ENCODE measurements around the gene DCDC2C.

The DCDC2C gene

DNA sequence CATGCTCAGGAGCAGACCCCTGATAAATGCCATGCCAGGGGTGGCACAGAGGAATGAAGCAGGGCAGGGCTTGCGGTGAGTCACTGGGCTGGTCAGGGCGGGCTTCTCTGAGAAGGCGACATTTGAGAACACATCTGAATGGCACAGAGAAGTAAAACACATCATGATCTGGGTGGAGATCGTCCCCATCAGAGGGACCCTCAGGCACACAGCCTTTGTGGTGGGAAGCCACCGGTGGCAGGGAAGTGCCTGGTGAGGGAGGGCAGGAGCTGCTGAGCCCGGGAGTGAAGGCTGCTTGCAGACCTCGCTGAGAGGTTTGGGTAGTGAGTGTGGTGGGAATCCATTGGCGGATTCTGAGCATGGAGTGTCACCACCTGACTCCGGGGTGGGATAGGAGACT lies 44.5 kb downstream of the DCDC2C start:
- DNase-seq = no peak

DNA sequence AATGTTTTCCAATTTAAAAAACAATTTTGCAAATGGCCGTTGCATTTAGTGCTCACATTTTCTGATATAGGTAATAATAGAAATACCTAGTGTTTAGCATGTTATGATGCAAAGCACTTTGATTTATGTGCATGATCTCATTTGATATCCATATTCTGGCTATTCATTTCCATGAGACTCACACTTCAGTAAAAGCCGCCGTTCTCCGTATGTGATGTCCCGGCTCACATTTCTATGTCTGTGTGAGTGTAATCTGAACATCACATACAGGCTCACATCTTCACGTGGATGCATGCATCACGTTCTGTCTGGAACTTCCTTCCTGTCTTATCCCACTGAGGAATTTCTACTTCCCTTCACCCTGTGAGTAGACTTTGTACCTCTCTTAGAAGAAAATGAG lies 45.8 kb downstream of the DCDC2C start:
- no peak for DNase-seq

DNA sequence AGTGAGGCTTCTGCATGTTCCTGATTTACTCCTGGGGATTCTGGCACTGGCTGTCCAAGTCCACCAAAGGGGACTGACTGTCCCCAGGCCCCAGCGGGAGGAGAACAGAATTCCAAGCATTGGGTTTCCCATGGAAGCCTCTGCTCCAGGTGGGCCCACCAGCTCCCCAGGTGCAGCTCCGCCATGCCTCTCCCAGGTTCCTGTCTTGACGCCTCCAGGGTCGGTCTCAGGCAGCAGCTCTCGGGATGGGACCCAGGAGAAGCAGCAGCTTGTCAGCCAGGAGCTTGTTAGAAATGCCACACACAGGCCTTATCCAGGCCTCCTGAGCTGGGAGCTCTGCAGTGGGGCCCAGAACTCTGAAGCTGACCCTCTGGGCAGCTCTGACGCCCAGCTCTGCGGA lies 47.9 kb downstream of the DCDC2C start:
- DNase-seq = no peak

DNA sequence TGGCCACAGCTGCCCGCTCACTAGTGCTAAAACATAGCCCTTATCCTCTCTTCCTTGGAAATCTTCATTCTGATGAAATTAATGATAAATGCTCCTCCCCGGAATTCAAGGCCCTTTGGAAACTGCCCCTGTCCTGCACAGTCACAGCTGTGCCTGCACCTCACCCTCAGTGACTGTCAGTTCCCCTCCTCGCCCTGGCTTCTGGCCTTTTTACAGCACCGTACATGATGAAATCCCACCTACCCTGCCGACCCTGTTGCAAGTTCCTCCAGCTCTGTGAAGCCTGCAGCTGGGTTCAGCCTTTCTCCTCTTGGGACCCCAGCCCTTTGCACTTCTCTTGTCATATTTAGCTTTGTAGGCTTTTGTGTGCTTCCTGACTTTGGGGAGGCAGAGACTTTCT lies 48.4 kb downstream of the DCDC2C start:
- no peak for DNase-seq

DNA sequence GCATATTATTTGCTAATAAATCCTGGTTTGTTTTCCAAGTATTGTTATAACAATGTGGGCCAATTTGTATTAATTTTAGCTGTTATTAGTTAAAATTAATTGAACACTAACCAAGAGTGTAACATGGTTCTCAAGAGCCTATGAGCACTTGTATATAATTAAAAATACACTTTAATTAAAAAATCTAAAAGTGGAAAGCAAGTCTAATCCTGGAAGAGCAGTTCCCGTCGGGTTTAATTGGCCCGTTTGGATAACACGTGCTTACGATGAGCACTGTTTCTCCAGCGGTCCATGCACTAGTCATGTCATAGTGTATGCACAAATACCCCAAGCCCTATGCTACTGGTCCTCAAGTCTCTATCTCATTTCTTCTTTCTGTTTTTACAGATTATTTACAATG lies 49.0 kb downstream of the DCDC2C start:
- DNase-seq = no peak

DNA sequence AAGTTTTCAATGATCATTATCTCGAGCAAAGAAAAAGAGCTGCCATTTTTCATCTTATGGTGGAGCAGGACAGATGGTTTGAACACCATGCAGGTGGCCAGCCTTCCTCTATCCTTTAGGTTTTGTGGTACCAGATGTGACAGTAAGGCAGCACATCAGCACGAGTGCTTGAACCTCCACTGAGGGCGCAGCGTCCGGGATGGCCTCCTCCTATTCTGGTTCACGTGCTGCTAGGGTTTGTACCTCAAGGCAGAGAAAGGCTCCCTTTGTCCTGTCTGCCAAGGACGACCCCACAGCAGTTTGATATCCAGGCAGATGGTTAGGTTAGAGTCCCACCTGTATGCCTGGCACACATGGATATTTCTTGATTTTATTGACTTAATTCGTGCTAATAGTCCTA lies 50.2 kb downstream of the DCDC2C start:
- DNase-seq = no peak

DNA sequence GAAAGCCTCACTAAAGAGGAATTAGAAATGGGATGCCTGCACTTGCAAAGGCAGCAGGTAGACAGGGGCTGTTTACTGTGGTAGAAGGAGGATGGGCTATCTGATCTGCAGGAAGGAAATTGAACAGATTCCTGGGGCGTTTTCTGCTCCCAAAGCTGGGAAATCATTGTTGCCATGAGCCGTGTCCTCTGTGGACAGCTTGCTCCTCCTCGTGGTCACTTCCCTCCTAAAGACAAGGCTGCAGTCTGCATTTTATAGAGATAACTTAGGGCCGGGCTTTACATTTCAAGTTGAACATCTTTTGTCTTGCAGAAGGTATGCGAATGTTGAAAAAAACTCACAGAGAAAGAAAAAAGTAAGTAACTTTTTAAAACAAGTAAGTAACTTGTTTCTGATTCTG lies 50.9 kb downstream of the DCDC2C start:
- no peak for DNase-seq

DNA sequence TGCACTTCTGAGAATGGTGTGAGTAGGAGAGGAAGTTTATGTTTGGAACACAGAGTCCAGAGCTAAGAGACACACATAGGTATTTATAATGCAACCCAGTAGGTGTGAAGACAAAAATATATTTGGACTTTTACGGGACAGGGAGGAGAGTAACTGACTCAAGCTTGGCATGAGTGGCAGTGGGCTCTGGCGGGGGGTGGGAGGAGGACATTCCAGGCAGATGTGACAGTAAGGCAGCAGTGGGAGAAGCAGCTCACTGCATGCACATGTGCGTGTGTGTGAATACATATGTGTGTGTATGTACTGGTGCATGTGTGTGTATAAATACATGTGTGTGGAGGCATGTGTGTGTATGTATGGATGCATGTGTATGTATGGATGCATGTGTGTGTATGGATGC lies 51.4 kb downstream of the DCDC2C start:
- DNase-seq = no peak

DNA sequence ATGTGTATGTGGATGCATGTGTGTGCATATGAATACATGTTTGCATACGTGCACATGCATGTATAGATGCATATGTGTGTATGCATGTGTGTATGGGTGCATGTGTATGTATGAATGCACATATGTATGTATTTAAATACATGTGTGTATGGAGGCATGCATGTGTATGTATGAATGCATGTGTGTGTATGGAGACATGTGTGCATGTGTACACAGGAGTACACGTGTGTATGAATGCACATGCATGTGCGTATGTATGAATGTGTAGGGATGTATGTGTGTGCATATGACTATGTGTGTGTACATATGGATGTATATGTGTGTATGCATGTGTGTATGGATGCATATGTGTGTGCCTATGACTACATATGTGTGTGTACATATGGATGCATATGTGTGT lies 51.9 kb downstream of the DCDC2C start:
- no peak for DNase-seq

DNA sequence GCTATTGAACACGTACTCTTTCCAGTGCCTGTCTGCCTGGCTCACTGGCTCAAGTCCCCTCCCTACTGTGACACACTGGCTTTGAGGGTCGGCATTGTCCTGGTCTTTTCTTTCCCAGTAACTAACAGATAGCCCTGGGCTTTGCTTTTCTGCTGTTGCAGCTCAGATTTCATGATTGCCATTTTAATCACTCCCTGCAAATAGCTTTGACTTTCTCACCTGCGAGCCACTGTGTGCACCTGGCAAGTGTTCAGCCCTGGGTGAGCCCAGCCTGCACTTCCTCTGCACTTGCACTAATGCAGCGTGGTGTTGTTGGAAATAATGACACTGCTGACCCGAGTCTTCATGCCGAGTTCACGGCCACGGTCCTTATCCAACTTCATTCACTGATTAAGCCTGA lies 52.9 kb downstream of the DCDC2C start:
- DNase-seq = no peak

DNA sequence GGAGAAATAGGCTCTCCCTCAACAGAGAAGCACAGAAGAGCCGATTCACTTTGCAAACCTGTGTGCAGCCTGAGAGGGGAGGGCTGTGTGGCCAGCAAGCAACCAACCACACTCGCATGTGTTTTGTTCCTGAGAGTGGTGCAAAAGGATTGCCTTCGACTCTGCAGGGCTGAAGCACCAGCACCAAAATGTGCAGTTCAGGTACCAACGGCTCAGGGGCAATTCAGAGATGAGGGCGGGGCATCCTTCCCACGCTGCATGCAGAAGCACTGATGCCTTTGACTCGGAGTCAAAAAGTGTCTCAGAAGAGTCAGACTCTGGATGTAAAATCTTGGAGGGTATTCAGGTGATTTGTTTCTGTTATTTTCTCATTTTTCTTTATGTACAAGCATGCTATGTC lies 55.5 kb downstream of the DCDC2C start:
- DNase-seq = no peak

DNA sequence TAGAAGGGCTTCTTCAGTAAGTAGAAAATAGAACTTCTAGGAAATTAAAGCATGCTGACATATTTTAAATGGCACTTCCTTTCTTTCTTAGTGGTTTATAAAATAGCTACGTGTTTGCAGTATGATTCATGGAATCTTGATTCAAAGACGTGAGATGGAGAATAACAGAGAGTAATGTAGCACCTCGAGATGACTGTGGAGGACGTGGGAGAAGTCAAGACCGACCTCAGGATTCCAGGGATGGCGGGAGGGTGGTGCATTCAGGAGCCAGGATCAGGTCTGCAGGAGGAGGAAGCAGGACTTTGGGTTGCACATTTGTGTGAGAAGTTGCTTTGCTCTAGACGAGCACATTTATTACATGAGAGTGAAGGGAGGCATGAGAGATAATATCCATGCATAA lies 56.0 kb downstream of the DCDC2C start:
- DNase-seq = no peak

DNA sequence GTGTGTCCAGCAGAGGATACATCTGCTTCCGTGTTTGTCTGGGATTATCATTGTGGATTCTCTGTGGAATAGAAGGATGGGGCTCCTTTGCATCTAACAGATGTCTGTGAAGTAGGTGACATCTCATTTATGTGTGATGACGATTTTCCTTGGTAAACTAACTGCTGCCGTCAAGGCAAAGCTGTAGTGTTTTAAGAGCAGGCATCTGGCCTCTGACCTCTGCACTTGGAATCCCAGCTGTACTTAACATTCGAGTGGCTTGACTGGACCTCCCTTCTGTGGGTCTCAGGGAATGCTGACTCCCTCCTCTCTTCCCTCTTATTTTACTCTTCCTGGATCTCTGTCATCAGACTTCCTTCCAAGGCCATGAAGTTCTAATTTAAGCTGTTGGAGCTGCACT lies 56.4 kb downstream of the DCDC2C start:
- DNase-seq = no peak

DNA sequence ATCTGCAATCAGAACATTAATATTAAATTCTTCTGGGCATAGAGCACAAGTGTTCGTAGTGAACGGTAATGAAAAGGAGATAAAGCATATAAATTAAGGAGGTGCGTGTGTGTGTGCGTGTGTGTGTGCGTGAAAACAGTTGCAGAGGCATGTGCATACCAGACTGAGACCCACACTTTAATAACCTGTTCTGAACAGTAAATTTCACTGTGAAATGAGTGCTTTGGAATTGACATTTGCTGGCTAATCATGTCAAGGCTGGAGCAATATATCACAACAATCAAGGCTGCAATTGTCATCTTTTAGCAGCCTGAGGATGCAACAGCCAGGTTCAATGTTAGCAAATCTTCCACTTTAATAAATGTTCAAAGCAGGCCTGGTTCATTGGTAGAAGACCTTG lies 57.9 kb downstream of the DCDC2C start:
- DNase-seq = no peak

DNA sequence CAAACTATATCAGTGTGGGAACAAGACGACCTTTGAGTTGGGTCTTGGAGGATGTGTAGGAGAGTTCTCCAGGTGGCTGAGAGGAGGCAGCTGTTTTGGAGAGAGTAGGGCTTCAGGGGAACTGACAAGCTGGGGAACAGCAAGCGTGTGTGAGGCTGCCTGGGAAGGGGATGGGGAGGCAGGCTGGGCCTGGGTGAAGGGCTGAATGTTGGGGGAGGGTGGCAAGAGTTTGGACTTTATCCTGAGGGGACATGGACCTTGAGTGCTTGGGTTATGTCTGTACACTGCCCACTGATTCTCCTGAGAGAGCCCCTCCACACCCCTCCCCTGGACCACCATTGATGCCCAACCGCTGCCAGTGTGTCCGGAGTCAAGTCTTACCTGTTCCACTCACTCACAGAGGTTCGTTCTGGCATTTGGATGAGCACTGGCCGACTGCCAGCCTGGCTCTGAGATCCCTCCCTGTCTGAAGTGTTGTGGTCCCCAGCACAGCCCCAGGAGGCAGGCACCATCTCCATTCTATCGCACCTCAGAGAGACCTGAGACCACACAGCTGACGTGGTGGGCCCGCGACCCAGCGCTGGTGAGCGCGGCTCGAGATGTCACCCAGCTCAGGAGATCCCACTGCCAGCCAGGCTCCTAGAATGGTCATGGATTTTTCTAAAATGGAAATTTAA lies 59.5 kb downstream of the DCDC2C start:
- no peak for DNase-seq

DNA sequence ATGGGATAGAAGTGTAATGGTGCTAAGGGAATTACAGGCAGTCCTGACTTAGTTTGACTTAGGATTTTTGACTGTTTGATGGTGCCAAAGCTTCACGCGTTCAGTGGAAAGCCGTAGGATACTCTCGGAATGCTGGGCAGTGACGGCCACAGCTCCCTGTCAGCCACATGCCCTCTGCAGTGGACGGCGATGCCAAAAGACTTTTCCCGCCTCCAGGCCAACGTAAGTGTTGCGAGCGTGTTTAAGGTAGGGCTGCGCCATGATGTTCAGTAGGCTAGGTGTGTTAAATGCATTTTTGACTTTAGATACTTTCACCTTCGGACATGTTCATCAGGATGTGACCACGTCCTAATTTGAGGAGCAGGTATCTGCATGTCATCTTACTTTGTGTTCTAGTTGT lies 63.4 kb downstream of the DCDC2C start:
- no peak for DNase-seq

DNA sequence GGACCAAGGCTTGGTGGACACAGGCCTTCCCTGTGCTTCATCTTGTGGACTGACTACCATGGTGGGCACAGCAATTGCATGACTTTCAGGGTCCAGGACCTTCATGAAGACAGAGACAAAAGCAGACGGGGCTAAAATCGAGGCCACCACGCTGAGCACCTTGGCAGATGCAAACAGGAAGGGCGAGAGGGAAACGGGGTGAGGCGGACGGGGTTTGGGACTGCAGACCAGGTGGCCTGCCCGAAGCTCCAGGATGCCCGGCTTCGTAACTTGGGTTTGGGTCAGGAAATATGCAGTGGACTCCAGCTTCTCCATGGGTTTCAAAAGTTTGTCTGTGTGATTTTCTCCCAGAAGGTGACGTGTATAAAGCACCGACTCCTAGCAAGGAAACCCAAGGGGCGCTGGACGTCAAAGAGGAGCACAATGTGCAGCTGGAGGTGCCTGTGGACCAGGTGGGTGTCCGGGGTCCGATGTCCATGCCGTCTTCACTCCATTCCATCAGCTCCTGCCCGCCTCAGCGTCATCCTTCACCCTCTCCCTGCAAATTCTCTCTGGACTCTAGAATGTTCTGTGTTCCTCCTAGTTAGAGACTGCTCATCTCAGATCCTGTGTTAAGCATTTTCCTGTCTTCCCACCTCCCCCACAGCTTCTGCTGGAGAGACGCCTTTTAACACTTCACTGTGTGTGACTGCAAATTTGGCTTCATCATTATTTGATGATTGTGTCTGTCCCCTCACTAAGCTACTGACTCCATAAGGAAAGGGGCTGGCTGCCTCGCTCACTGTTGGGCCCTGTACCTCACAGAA lies 65.8 kb downstream of the DCDC2C start:
- DNase-seq = no peak

DNA sequence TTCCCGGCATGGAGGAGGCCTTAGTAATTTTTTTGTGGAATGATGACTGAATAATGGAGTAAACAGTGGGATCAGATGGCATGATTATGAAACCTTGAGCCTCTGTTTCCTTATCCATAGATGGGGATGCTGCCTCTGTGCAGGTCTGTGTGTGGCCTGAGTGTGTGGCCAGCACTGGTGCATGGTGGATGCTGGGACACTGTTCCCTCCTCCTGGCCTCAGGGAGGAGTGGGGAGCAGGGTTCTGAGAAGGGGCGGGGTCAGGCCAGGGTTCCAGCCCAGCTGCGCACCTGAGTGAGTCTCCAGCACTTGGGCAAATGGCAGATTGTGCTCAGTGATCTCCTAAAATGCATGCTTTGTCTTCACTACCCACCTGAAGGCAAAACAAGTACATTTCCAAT lies 66.4 kb downstream of the DCDC2C start:
- DNase-seq = no peak

DNA sequence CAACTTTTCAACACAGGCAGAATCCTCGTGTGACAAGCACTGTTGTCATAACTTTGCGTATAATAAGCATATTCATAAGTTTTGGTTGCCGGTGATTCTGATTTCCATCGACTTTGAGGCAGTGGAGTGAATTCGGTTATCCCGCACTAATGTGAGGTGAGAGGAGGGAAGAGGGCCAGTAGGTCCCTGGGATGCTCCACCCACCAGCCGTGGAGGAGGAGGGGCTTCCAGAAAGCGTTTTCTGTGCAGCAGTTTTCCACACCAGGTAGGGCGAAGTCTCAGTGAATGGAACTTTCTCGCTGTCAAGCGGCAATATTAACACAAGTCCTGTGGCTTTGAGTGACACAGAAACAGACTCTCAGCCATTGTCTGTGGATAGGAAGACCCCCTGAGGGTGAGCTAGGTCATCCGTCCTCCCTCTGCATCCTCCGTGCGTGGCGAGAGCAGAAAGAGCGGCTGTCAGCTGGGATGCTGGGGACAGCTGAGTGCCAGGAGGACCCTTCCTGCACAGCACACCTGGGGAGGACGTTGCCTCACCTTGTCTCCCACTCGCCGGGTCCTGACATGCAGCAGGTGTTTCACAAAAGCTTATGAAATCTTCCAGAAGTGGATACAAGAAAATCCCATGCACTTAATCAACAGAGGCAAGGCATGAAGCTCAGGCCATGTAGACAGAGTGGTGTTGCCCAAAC lies 67.5 kb downstream of the DCDC2C start:
- no peak for DNase-seq

DNA sequence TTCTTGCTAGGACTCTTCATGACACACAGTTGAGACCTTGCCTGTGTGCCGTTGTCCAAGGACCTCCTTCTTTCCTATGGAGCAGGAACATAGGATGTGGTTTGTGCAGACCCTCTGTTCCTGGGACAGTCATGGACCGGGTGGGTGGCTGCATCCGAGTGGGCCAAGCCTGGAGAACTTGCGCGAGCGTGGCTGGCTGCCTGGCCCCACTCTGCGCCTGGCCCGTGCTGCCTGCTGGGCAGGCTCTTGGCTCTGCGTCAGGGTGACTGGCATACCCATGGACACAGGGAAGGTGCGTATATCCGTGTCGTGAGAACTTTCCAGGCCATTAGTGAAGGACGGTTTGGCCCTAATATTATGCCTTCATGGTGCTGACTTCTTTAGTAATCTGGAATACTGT lies 68.2 kb downstream of the DCDC2C start:
- DNase-seq = no peak

DNA sequence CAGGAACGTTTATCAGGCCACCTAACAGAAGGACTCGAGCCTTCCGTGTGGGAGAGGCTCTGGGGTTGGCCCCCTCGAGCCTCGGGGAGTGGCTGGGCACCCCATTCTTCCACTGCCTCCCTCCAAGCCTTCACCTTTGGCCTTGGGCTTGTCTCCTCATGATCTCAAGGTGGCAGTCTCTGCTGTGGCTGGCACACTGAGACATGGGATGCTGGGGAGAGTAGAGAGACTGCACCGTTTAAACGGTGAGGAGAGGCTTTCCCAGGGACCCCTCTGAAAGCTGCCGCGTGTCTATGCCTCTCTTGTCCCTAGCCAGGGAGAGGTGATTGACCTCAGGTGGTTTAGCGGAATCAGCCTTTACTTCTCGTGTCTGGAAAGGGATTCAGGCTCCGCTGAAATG lies 71.0 kb downstream of the DCDC2C start:
- no peak for DNase-seq

DNA sequence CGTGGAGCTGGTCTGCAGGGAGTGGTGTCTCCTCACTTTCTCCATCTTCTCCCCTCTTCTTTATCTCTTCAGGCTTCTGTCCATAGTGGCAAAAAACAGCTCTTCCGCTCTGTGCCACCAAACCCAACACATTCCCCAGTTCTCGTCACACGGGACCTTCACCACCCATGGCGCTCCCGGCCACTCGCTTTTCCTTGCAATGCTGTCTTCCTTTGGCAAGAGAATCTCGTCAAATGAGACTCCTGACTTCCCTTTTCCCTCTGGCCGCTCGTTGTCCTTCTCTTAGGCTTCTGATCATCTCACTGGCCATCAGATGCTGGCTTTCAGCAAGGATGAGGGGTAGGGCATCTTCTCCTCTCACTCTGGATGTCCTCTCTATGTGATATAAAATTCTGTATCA lies 72.9 kb downstream of the DCDC2C start:
- no peak for DNase-seq

DNA sequence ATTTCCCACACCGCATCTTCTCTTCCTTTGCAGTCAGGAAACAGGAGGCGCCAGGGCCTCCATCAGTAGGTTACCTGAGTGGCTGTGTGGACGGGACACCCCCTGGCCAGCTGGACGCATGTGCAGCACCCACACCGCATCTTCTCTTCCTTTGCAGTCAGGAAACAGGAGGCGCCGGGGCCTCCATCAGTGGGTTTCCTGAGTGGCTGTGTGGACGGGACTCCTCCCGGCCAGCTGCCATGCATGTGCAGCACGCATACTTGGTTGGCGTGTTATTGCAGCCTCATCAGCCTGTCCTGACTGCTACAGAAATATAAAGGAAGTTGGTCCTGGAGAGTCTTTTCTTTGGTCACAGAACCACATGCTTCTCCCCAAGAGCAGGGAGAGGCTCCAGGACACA lies 74.6 kb downstream of the DCDC2C start:
- DNase-seq = no peak

DNA sequence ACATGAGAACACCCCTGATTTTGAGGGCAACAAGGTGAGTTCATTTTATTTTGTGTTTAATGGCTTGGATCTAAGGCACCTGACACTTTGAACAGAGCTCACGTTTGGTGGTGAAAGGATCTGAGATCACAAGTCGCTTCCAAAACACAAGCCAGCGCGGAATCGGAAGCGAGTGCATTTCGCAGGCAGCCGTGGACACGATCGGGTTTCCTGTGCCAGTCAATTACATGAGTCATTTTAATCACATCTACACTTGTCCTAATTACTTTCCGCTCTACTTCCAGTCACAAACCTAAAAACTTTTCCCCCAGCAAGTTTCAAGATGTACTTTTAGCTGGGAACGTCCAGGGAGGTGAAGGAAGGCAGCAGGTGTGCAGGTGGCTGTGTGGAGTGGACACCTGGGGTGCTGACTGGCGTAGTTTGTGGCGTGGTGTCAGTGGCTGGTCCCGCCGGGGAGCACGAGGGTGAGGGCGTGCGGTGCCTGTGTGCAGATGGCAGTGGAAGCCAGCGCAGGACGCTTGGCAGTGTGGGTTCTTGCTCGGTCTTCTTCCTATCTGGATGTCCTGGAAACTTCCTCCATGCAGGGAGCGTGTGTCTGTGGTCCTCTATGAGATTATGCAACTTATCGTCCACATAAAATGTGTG lies 75.6 kb downstream of the DCDC2C start:
- no peak for DNase-seq

Measured in bone marrow (tissue), 2 donors.